KOPT-K1 (cell line): Measurements from ENCODE around the gene ATOX1.
"Not testable (repeated sequence)": the region's sequence is repeated elsewhere in the genome, so short reads cannot be mapped to it uniquely, and the experiment has no call there.

ENCODE experiments used
- H3K27ac ChIP-seq: fragments of 200-600 bp; sonication (generic); 2 replicates; pipeline ENCODE4 v1.5.1; 2016; ENCODE audit warnings: antibody characterized with exemption, mild to moderate bottlenecking, low read depth, low read length; ENCODE audit not compliant: poor library complexity, severe bottlenecking
- H3K36me3 ChIP-seq: fragments of 200-600 bp; sonication (generic); 2 replicates; pipeline ENCODE4 v1.5.1; 2017; ENCODE audit warnings: antibody characterized with exemption, mild to moderate bottlenecking, low read length, moderate library complexity; ENCODE audit not compliant: insufficient read depth
- H3K9me3 ChIP-seq: fragments of 200-600 bp; sonication (generic); 2 replicates; pipeline ENCODE4 v1.5.1; 2017; ENCODE audit warnings: antibody characterized with exemption, low read length, mild to moderate bottlenecking; ENCODE audit not compliant: insufficient read depth, poor library complexity, severe bottlenecking

The ATOX1 gene, protein sequence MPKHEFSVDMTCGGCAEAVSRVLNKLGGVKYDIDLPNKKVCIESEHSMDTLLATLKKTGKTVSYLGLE

GRCh38 chr5:151758430-151759241 is at the start of gene ATOX1:
TSS of gene ATOX1 (minus strand) at chr5:151758631. CDS start at chr5:151758551, 80 bp downstream.
- H3K27ac ChIP-seq = peak within 1 kb of the TSS; percentile 63
- no peaks in the 10 kb centered on the region for H3K36me3 ChIP-seq
- H3K9me3 ChIP-seq = no peaks in the 10 kb centered on the region

GRCh38 chr5:151805414-151806223 is 47.2 kb upstream of the ATOX1 start:
- Histone ChIP-seq H3K9me3 (no peaks in the 10 kb centered on the region), H3K27ac (no peak overlapping the region), H3K36me3 (peaks cover 100% of the 10 kb centered on the region)

- H3K36me3 ChIP-seq = peaks cover 100% of the 10 kb centered on the region
- no peaks in the 10 kb centered on the region for H3K9me3 ChIP-seq
- H3K27ac ChIP-seq = no peak overlapping the region
These were observed 42.1 kb upstream of the ATOX1 start for GRCh38 chr5:151800532-151800931.

DNA sequence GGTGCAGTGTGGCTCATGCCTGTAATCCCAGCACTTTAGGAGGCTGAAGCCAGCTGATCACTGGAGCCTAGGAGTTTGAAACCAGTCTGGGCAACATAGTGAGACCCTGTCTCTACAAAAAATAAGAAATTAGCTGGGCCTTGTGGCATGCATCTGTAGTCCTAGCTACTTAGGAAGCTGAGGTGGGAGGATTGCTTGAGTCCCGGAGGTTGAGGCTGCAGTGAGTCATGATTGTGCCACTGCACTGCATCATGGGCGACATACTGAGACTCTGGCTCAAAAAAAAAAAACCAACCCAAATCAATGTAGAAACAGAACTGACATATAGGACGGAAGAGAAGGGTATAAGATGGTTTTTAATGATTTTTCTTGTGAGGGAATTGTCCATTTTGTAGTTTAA is 41.0 kb upstream of the ATOX1 start:
- Histone ChIP-seq H3K36me3 (peaks cover 100% of the 10 kb centered on the region), H3K27ac (no peak overlapping the region), H3K9me3 (no peaks in the 10 kb centered on the region)

DNA sequence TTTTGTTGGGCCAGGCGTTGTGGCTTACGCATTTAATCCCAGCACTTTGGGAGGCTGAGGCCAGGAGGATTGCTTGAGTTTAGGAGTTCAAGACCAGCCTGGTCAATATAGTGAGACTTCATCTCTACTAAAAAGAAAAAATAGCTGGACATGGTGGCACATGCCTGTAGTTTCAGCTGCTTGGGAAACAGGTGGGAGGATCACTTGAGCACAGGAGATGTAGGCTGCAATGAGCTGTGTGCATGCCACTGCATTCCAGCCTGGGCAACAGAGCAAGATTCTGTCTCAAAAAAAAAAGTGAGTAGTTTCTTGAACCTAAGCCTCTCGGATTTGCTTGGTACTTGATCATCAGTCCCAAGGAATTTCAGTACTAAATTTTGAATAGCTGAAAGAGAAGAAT is 40.2 kb upstream of the ATOX1 start:
- no peaks in the 10 kb centered on the region for H3K9me3 ChIP-seq
- no peak overlapping the region for H3K27ac ChIP-seq
- peaks cover 100% of the 10 kb centered on the region for H3K36me3 ChIP-seq

GRCh38 chr5:151795426-151795825 is 37.0 kb upstream of the ATOX1 start:
- peaks cover 100% of the 10 kb centered on the region for H3K36me3 ChIP-seq
- H3K9me3 ChIP-seq = no peaks in the 10 kb centered on the region
- no peak overlapping the region for H3K27ac ChIP-seq

- H3K36me3 ChIP-seq = peaks cover 100% of the 10 kb centered on the region
- no peaks in the 10 kb centered on the region for H3K9me3 ChIP-seq
- H3K27ac ChIP-seq = no peak overlapping the region
These were observed 34.9 kb upstream of the ATOX1 start for GRCh38 chr5:151793358-151793757.

- H3K36me3 ChIP-seq = peaks cover 79% of the 10 kb centered on the region
- no peaks in the 10 kb centered on the region for H3K9me3 ChIP-seq
- no peak overlapping the region for H3K27ac ChIP-seq
These were observed 29.4 kb upstream of the ATOX1 start for GRCh38 chr5:151787817-151788216.

DNA sequence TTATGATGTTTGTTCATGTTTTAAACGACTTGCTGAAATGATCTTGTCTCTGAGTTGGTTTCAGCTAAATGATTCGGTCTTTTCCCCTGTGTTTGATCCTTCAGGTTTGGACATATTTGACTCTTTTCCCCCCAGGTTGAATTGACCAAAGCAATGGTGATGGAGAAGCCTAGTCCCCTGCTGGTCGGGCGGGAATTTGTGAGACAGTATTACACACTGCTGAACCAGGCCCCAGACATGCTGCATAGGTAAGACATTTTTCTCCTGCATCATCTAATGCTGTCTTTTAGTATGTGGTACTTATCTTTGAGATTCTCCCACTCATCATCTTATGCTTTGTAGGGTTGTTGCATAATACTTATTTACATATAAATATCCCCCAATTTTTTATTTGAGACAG is 28.0 kb upstream of the ATOX1 start:
- Histone ChIP-seq H3K27ac (no peak overlapping the region), H3K36me3 (peaks cover 79% of the 10 kb centered on the region), H3K9me3 (no peaks in the 10 kb centered on the region)

GRCh38 chr5:151784141-151784540 is 25.7 kb upstream of the ATOX1 start:
- no peaks in the 10 kb centered on the region for H3K9me3 ChIP-seq
- H3K36me3 ChIP-seq = peaks cover 69% of the 10 kb centered on the region
- H3K27ac ChIP-seq = no peak overlapping the region

GRCh38 chr5:151783664-151784063 is 25.2 kb upstream of the ATOX1 start:
- not testable (repeated sequence) for H3K9me3 ChIP-seq, H3K27ac ChIP-seq
- peaks cover 69% of the 10 kb centered on the region for H3K36me3 ChIP-seq

- H3K36me3 ChIP-seq = peaks cover 69% of the 10 kb centered on the region
These were observed 22.8 kb upstream of the ATOX1 start for GRCh38 chr5:151781201-151781600.

DNA sequence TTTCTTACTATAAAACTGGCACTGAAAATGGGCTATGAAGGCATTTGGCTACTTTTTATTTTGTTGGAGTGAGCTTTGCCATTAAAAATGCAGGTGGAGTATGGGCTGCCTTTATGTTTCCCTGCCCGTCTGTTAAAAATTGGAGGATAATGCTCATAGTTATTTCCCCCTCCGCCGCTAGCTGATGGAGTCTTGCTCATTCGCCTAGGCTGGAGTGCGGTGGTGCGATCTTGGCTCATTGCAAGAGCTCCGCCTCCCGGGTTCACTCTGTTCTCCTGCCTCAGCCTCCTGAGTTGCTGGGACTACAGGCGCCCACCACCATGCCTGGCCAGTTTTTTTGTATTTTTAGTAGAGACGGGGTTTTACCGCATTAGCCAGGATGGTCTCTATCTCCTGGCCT is 21.9 kb upstream of the ATOX1 start:
- Histone ChIP-seq H3K27ac (no peak overlapping the region), H3K36me3 (peaks cover 69% of the 10 kb centered on the region), H3K9me3 (no peaks in the 10 kb centered on the region)

More at GRCh38 chr5:151781201-151781600, 22.8 kb upstream of the ATOX1 start:
- Histone ChIP-seq H3K9me3 (no peaks in the 10 kb centered on the region), H3K27ac (no peak overlapping the region)

DNA sequence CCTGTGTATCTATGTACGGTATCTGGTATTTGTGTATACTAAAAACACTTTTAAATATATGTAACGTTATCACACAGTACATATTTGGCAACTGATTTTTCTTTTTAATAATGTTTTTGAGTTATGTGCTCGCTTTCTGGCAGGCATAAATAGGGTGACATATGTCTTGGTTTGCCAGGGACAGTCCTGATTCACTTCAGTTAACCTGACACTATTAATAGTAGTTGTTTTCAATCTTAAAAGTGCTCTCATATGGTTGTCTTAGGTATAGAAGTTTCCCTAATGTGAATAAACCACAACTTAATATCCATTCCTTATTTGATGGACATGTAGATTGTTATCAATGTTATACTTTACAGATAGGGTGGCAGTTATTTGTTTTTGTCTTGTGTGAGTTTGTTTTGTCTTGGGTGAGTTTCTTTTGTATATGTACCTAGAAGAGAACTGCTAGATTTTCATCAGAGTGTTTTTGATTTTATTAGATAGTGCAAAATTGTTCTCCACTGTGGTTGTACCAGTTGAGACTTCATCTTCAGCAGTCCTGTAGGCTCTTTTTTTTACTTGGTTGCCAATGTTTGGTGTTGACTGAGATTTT is 21.2 kb upstream of the ATOX1 start:
- no peaks in the 10 kb centered on the region for H3K9me3 ChIP-seq
- H3K27ac ChIP-seq = no peak overlapping the region
- peaks cover 72% of the 10 kb centered on the region for H3K36me3 ChIP-seq

- no peak overlapping the region for H3K27ac ChIP-seq
- H3K36me3 ChIP-seq = peaks cover 62% of the 10 kb centered on the region
- no peaks in the 10 kb centered on the region for H3K9me3 ChIP-seq
These were observed 16.7 kb upstream of the ATOX1 start for GRCh38 chr5:151775025-151775606.
